Kidney tubule cell (primary cell): ENCODE measurements around the gene SUN2.

ENCODE experiments used
- DNase-seq: peaks from one replicate; pipeline ENCODE4 v3.0.0-alpha.2; 2018; ENCODE audit warnings: low spot score

The SUN2 gene

GRCh38 chr22:38716271-38716670, 39.5 kb downstream of the SUN2 start:
- no peak for DNase-seq

GRCh38 chr22:38715852-38716251, 39.9 kb downstream of the SUN2 start:
- no peak for DNase-seq

- DNase-seq = no peak
Measured at GRCh38 chr22:38715176-38715764, 40.5 kb downstream of the SUN2 start.

GRCh38 chr22:38713921-38714320, 41.9 kb downstream of the SUN2 start:
- DNase-seq = no peak

GRCh38 chr22:38712486-38713207, 43.2 kb downstream of the SUN2 start:
- no peak for DNase-seq

GRCh38 chr22:38710866-38711265, 44.9 kb downstream of the SUN2 start:
- DNase-seq = peak; percentile 39

GRCh38 chr22:38710351-38710750, 45.4 kb downstream of the SUN2 start:
- no peak for DNase-seq

GRCh38 chr22:38709306-38709705, 46.5 kb downstream of the SUN2 start:
- no peak for DNase-seq

- no peak for DNase-seq
Measured at GRCh38 chr22:38707984-38708383, 47.8 kb downstream of the SUN2 start.

GRCh38 chr22:38707346-38707745, 48.5 kb downstream of the SUN2 start:
- DNase-seq = peak; percentile 79

GRCh38 chr22:38706901-38707195, 49.0 kb downstream of the SUN2 start:
- no peak for DNase-seq

GRCh38 chr22:38706101-38706900, 49.5 kb downstream of the SUN2 start:
- peak; percentile 44 for DNase-seq

- peak; percentile 100 for DNase-seq
Measured at GRCh38 chr22:38705235-38706100, 50.3 kb downstream of the SUN2 start, which contains the start of gene GTPBP1. GTPBP1 (plus strand) TSS chr22:38705944; CDS start chr22:38705956, 12 bp downstream.

GRCh38 chr22:38704654-38705234, 51.1 kb downstream of the SUN2 start:
- no peak for DNase-seq

- peak; percentile 94 for DNase-seq
Measured at GRCh38 chr22:38700789-38701628, 54.8 kb downstream of the SUN2 start, which contains the start of gene JOSD1. JOSD1 (minus strand) TSS chr22:38700943; CDS start chr22:38699987, 956 bp downstream.

- DNase-seq = no peak
Measured at GRCh38 chr22:38700270-38700788, 55.5 kb downstream of the SUN2 start.

GRCh38 chr22:38699784-38700183, 56.0 kb downstream of the SUN2 start:
- peak; percentile 44 for DNase-seq

GRCh38 chr22:38699143-38699542, 56.7 kb downstream of the SUN2 start:
- DNase-seq = no peak

- DNase-seq = no peak
Measured at GRCh38 chr22:38698407-38699094, 57.2 kb downstream of the SUN2 start.
